SK-N-SH treated with all-trans-retinoic acid at 6 μM for 48 hours (cell line): ENCODE measurements around the gene TCL1A.
"Not testable (repeated sequence)": the region's sequence is repeated elsewhere in the genome, so short reads cannot be mapped to it uniquely, and the experiment has no call there.

ENCODE experiments used
- ATAC-seq: fragments of 200-7000 bp; cut with Tn5 transposase; 3 replicates; pipeline ENCODE4 v1.9.1; 2020; ENCODE audit warnings: mild to moderate bottlenecking, moderate library complexity
- BACH2 ChIP-seq: fragments of 250-450 bp; sonication (Bioruptor Pico); IDR thresholded peaks from 2 replicates; pipeline ENCODE4 v1.9.0; 2021; ENCODE audit warnings: mild to moderate bottlenecking, borderline replicate concordance
- CSDC2 ChIP-seq: fragments of 250-450 bp; sonication (Bioruptor Pico); IDR thresholded peaks from 2 replicates; pipeline ENCODE4 v1.5.0; 2020; ENCODE audit warnings: mild to moderate bottlenecking, moderate library complexity
- GLIS3 ChIP-seq: fragments of 250-450 bp; sonication (Bioruptor Pico); IDR thresholded peaks from 2 replicates; pipeline ENCODE4 v1.5.0; 2020; ENCODE audit warnings: mild to moderate bottlenecking, moderate library complexity
- ISL1 ChIP-seq: fragments of 250-450 bp; sonication (Bioruptor Pico); IDR thresholded peaks from 2 replicates; pipeline ENCODE4 v2.1.2; 2022; ENCODE audit warnings: mild to moderate bottlenecking, moderate library complexity
- OSR1 ChIP-seq: fragments of 250-450 bp; sonication (Bioruptor Pico); IDR thresholded peaks from 2 replicates; pipeline ENCODE4 v1.8.0; 2022; ENCODE audit warnings: moderate library complexity, mild to moderate bottlenecking, inconsistent platforms
- POU6F1 ChIP-seq: fragments of 250-450 bp; sonication (Bioruptor Pico); IDR thresholded peaks from 2 replicates; pipeline ENCODE4 v1.8.0; 2021; ENCODE audit warnings: low read depth, mild to moderate bottlenecking, moderate library complexity, borderline replicate concordance
- PPARA ChIP-seq: fragments of 250-450 bp; sonication (Bioruptor Pico); IDR thresholded peaks from 2 replicates; pipeline ENCODE4 v1.5.0; 2020; ENCODE audit warnings: mild to moderate bottlenecking, borderline replicate concordance
- RARB ChIP-seq: fragments of 250-450 bp; sonication (Bioruptor Pico); IDR thresholded peaks from 2 replicates; pipeline ENCODE4 v1.8.0; 2021; ENCODE audit warnings: mild to moderate bottlenecking, moderate library complexity
- SNAI2 ChIP-seq: fragments of 250-450 bp; sonication (Bioruptor Pico); IDR thresholded peaks from 2 replicates; pipeline ENCODE4 v1.5.0; 2020; ENCODE audit warnings: mild to moderate bottlenecking, moderate library complexity
- TCF4 ChIP-seq: fragments of 250-450 bp; sonication (Bioruptor Pico); IDR thresholded peaks from 2 replicates; pipeline ENCODE4 v1.8.0; 2021; ENCODE audit warnings: mild to moderate bottlenecking, moderate library complexity, borderline replicate concordance
- TOX ChIP-seq: fragments of 250-450 bp; sonication (Bioruptor Pico); IDR thresholded peaks from 2 replicates; pipeline ENCODE4 v1.8.0; 2021; ENCODE audit warnings: mild to moderate bottlenecking, moderate library complexity, borderline replicate concordance
- ZC3H10 ChIP-seq: fragments of 250-450 bp; sonication (Bioruptor Pico); IDR thresholded peaks from 2 replicates; pipeline ENCODE4 v1.5.1; 2021; ENCODE audit warnings: mild to moderate bottlenecking, moderate library complexity
- ZFP3 ChIP-seq: fragments of 250-450 bp; sonication (Bioruptor Pico); IDR thresholded peaks from 2 replicates; pipeline ENCODE4 v1.5.0; 2020; ENCODE audit warnings: mild to moderate bottlenecking, moderate library complexity
- ZFP30 ChIP-seq: fragments of 450-650 bp; formaldehyde crosslinking; IDR thresholded peaks from 2 replicates; pipeline ENCODE4 v1.5.0; 2022; ENCODE audit warnings: mild to moderate bottlenecking, moderate library complexity
- ZNF565 ChIP-seq: fragments of 450-650 bp; formaldehyde crosslinking; conservative IDR thresholded peaks from 2 replicates; pipeline ENCODE4 v1.5.0; 2020; ENCODE audit warnings: low read depth, mild to moderate bottlenecking, moderate library complexity
- ZNF70 ChIP-seq: fragments of 450-650 bp; formaldehyde crosslinking; IDR thresholded peaks from 2 replicates; pipeline ENCODE4 v1.5.0; 2020; ENCODE audit warnings: mild to moderate bottlenecking, moderate library complexity
- ZNF8 ChIP-seq: fragments of 450-650 bp; formaldehyde crosslinking; IDR thresholded peaks from 2 replicates; pipeline ENCODE4 v1.5.0; 2020; ENCODE audit warnings: mild to moderate bottlenecking, moderate library complexity
- TF ChIP-seq, protein P1 (sequence below): fragments of 250-450 bp; sonication (Bioruptor Pico); IDR thresholded peaks from 2 replicates; pipeline ENCODE4 v1.5.0; 2020; ENCODE audit warnings: mild to moderate bottlenecking, moderate library complexity
- TF ChIP-seq, protein P2 (sequence below): fragments of 250-450 bp; sonication (Bioruptor Pico); IDR thresholded peaks from 2 replicates; pipeline ENCODE4 v1.8.0; 2020; ENCODE audit warnings: mild to moderate bottlenecking, moderate library complexity, borderline replicate concordance
- TF ChIP-seq, protein P3 (sequence below): fragments of 250-450 bp; sonication (Bioruptor Pico); IDR thresholded peaks from 2 replicates; pipeline ENCODE4 v1.5.1; 2020; ENCODE audit warnings: low read depth, mild to moderate bottlenecking, moderate library complexity

The TCL1A gene

GRCh38 chr14:95713596-95714371 lies at the start of gene TCL1A:
Gene TCL1A (minus strand): TSS chr14:95714125. CDS start chr14:95714066, 59 bp downstream.
- TF ChIP-seq TCF4 (CRISPR knock-in tag): no peak
- TF ChIP-seq ZFP3 (CRISPR knock-in tag): peak; percentile 46; the same call in 1 of the 2 replicates

GRCh38 chr14:95763032-95763431 lies 49.1 kb upstream of the TCL1A start:
- ATAC-seq: not testable (repeated sequence)

More at GRCh38 chr14:95713596-95714371, at the start of gene TCL1A:
- no peak for ATAC-seq

DNA sequence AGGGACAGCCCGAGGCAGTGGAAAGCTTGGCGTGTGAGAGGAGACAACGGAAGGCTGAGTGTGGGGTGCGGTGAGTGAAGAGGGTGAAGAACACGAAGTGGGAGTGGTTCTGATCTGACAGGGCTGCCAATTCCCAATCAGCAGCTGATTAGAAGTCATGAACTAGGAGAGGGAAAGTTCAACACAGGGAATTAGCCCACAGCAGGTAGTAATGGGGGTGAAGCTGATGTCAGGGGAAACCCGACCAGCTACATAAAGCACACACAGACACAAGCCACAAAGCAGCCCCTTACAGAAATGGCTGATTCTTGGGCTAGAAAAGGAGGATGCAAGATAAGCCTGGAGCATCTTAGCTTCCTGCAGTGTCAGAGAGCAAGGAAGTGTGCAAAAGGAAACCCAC lies 47.5 kb upstream of the TCL1A start:
- TF ChIP-seq, protein P1, sequence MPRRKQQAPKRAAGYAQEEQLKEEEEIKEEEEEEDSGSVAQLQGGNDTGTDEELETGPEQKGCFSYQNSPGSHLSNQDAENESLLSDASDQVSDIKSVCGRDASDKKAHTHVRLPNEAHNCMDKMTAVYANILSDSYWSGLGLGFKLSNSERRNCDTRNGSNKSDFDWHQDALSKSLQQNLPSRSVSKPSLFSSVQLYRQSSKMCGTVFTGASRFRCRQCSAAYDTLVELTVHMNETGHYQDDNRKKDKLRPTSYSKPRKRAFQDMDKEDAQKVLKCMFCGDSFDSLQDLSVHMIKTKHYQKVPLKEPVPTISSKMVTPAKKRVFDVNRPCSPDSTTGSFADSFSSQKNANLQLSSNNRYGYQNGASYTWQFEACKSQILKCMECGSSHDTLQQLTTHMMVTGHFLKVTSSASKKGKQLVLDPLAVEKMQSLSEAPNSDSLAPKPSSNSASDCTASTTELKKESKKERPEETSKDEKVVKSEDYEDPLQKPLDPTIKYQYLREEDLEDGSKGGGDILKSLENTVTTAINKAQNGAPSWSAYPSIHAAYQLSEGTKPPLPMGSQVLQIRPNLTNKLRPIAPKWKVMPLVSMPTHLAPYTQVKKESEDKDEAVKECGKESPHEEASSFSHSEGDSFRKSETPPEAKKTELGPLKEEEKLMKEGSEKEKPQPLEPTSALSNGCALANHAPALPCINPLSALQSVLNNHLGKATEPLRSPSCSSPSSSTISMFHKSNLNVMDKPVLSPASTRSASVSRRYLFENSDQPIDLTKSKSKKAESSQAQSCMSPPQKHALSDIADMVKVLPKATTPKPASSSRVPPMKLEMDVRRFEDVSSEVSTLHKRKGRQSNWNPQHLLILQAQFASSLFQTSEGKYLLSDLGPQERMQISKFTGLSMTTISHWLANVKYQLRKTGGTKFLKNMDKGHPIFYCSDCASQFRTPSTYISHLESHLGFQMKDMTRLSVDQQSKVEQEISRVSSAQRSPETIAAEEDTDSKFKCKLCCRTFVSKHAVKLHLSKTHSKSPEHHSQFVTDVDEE (CRISPR knock-in tag): no peak
- no peak for TF ChIP-seq OSR1 (CRISPR knock-in tag)
- no peak for TF ChIP-seq ZFP30 (CRISPR knock-in tag)
- TF ChIP-seq POU6F1: no peak
- TF ChIP-seq, protein P2, sequence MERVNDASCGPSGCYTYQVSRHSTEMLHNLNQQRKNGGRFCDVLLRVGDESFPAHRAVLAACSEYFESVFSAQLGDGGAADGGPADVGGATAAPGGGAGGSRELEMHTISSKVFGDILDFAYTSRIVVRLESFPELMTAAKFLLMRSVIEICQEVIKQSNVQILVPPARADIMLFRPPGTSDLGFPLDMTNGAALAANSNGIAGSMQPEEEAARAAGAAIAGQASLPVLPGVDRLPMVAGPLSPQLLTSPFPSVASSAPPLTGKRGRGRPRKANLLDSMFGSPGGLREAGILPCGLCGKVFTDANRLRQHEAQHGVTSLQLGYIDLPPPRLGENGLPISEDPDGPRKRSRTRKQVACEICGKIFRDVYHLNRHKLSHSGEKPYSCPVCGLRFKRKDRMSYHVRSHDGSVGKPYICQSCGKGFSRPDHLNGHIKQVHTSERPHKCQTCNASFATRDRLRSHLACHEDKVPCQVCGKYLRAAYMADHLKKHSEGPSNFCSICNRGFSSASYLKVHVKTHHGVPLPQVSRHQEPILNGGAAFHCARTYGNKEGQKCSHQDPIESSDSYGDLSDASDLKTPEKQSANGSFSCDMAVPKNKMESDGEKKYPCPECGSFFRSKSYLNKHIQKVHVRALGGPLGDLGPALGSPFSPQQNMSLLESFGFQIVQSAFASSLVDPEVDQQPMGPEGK (CRISPR knock-in tag): no peak
- no peak for TF ChIP-seq PPARA (CRISPR knock-in tag)
- TF ChIP-seq, all 23 proteins: peak for 0

DNA sequence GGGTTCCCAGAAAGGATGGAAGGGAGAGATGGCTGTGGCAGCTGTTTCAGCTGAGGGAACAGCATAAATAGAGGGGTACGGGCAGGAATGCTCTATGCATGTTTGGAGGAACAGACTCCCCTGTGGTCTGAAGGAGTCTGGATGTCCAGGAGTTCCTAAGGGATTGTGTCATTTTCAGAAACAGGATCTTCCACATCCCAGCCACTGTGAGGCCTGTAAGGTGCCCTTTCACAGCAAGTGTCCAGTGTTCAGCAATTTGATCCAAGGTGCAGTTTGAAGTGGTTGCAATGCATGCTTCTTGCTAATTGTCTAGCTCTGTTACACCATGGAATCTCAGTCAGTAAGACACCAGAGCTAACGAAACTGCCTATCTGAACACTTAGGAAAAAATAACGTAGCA lies 46.7 kb upstream of the TCL1A start:
- no peak for ATAC-seq
- TF ChIP-seq ZNF70: no peak
- no peak for TF ChIP-seq ISL1
- TF ChIP-seq CSDC2 (CRISPR knock-in tag): no peak
- TF ChIP-seq, protein P3, sequence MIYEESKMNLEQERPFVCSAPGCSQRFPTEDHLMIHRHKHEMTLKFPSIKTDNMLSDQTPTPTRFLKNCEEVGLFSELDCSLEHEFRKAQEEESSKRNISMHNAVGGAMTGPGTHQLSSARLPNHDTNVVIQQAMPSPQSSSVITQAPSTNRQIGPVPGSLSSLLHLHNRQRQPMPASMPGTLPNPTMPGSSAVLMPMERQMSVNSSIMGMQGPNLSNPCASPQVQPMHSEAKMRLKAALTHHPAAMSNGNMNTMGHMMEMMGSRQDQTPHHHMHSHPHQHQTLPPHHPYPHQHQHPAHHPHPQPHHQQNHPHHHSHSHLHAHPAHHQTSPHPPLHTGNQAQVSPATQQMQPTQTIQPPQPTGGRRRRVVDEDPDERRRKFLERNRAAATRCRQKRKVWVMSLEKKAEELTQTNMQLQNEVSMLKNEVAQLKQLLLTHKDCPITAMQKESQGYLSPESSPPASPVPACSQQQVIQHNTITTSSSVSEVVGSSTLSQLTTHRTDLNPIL (CRISPR knock-in tag): no peak
- no peak for TF ChIP-seq SNAI2 (CRISPR knock-in tag)
- TF ChIP-seq BACH2 (CRISPR knock-in tag): no peak
- TF ChIP-seq PPARA (CRISPR knock-in tag): no peak
- TF ChIP-seq GLIS3 (CRISPR knock-in tag): no peak
- no peak for TF ChIP-seq ZC3H10
- no peak for TF ChIP-seq RARB
- TF ChIP-seq, protein P1 (CRISPR knock-in tag): no peak
- TF ChIP-seq, protein P2 (CRISPR knock-in tag): no peak
- TF ChIP-seq POU6F1: no peak
- TF ChIP-seq TOX: no peak
- TF ChIP-seq ZNF8 (CRISPR knock-in tag): no peak
- TF ChIP-seq TCF4 (CRISPR knock-in tag): no peak
- TF ChIP-seq ZNF565 (CRISPR knock-in tag): no peak

More for the DNA sequence above, 47.5 kb upstream of the TCL1A start:
- ATAC-seq: no peak
